ENCODE measurements around the gene MLC1. TPM values are rescaled to one million over a fixed set of nuclear protein-coding genes. Genes with fewer than 3 reads are reported as not detected.

The MLC1 gene
- polyA plus RNA-seq, 1 donor from 2014 or later: 0.08 TPM

DNA sequence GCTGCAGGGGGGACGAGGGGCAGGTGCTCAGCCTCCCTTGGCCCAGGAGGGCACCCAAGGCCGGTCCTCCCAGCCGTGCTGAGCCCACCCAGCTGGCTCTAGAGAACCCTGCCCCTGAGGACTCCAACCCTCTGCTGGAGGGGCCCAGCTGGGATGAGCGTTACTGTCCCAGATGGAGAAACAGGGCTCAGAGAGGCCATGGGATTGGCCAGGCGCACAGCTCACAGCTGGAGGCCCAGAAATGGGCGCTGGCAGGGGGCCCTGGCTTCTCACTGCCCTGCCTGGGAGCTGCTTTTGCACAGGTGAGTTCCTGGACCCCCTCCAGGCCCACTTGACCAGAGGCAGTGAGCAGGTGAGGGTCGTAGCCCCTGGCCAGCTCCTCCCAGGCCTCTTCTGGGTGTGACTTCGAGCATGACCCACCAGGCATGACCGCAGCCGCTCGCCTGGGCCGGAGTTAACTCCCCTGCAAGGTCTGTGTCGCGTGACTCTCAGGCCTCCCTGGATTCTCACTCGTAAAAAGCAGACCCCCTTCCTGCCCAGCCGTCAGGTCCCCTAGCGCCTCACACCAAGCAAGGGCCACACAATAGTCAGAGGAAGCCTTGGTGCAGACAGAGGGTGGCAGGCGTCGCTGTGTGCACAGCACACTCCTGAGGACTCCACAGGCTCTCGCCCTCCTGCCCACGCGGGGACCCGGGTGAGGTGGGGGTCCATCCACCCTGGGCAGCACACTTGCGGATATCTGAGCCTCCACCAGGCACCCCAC lies 52.9 kb downstream of the MLC1 start:
- no peak overlapping the region for H3K4me3 Mint-ChIP-seq
- H3K27me3 Mint-ChIP-seq: peaks cover 8% of the 10 kb centered on the region
- H3K27ac Mint-ChIP-seq: no peak overlapping the region
- H3K9me3 Mint-ChIP-seq: no peaks in the 10 kb centered on the region
- no peaks in the 10 kb centered on the region for H3K4me1 Mint-ChIP-seq
- no peaks in the 10 kb centered on the region for H3K36me3 Mint-ChIP-seq

GRCh38 chr22:50031189-50032091 lies 53.8 kb downstream of the MLC1 start:
- Mint-ChIP-seq H3K27ac (no peak overlapping the region), H3K4me1 (no peaks in the 10 kb centered on the region), H3K4me3 (no peak overlapping the region), H3K27me3 (peaks cover 8% of the 10 kb centered on the region), H3K36me3 (no peaks in the 10 kb centered on the region), H3K9me3 (no peaks in the 10 kb centered on the region)

DNA sequence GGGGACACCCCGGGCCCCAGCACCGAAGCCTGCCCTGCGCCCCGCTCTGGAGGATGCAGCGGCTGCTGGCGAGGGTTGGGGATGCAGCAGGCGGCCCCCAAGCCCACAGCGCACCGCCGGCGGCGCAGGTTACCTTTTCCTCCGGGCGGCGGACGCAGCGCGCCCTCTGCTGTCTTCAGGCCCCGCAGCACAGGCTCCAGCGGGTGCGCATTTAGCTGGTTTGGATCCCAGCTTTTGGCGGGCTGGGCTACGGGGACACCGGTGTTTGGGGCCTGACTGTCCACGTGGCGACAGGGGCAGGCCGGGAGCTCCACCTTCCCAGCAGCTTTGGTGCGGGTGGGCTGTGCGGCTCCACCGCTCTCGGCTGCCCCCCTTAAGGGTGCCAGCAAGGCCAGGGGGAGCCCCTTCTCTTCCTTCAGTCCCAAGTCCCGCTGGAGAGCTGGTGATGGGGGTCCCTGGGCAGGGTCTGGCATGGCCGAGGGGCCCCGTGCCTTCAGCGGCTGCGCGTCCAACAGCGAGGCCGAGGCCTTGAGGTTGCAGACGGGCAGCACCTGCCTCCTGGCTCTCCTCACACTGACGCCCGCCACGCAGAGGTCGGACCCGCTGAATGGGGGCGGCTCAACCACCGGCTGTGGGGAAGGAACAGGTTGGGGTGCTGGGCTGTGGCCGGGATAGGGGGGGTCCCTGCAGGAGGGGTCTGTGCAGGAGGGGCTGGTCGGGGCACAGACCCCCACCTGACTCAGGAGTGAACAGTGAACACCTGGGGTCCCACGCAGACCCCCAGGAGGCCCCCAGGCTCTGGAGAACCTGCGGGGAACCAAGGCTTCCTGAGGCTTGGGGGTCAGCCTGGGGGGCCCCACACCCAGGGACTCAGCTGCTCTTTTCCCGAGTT lies 54.7 kb downstream of the MLC1 start:
- peaks cover 8% of the 10 kb centered on the region for H3K27me3 Mint-ChIP-seq
- no peaks in the 10 kb centered on the region for H3K36me3 Mint-ChIP-seq
- H3K4me3 Mint-ChIP-seq: no peak overlapping the region
- no peaks in the 10 kb centered on the region for H3K4me1 Mint-ChIP-seq
- no peak overlapping the region for H3K27ac Mint-ChIP-seq
- H3K9me3 Mint-ChIP-seq: no peaks in the 10 kb centered on the region

- no peak overlapping the region for H3K27ac Mint-ChIP-seq
These were observed 57.3 kb downstream of the MLC1 start for GRCh38 chr22:50027639-50028537.

GRCh38 chr22:50025993-50026392 lies 59.2 kb downstream of the MLC1 start:
- no peak overlapping the region for H3K4me3 Mint-ChIP-seq
- peaks cover 0 to 2% (median 0%) of the 10 kb centered on the region in 3 donors for H3K4me1 Mint-ChIP-seq
- H3K9me3 Mint-ChIP-seq: peaks cover 0 to 5% (median 0%) of the 10 kb centered on the region in 3 donors
- H3K36me3 Mint-ChIP-seq: no peaks in the 10 kb centered on the region
- H3K27ac Mint-ChIP-seq: no peak overlapping the region
- peaks cover 4% of the 10 kb centered on the region for H3K27me3 Mint-ChIP-seq

More at GRCh38 chr22:50027639-50028537, 57.3 kb downstream of the MLC1 start:
- H3K4me3 Mint-ChIP-seq: peak overlapping the region in 1 of 4 donors; percentile 58
- H3K27me3 Mint-ChIP-seq: peaks cover 7% of the 10 kb centered on the region
- peaks cover 0 to 5% (median 0%) of the 10 kb centered on the region in 3 donors for H3K9me3 Mint-ChIP-seq
- H3K36me3 Mint-ChIP-seq: no peaks in the 10 kb centered on the region
- peaks cover 0 to 2% (median 0%) of the 10 kb centered on the region in 3 donors for H3K4me1 Mint-ChIP-seq

DNA sequence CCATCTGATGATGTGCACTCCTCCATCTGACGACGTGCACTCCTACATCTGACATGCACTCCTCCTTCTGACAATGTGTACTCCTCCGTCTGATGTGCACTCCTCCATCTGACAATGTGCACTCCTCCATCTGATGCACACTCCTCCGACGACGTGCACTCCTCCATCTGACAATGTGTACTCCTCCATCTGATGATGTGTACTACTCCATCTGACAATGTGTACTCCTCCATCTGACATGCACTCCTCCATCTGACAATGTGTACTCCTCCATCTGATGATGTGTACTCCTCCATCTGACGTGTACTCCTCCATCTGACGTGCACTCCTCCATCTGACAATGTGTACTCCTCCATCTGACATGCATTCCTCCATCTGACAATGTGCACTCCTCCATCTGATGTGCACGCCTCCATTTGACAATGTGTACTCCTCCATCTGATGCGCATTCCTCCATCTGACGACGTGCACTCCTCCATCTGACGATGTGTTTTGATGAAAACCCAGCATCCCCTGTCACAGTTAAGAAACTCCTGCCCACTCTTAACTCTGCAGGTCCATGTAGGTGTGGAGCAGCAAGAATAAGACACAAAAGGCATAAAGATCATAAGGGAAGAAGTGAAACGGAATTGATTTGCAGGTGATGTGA lies 62.9 kb downstream of the MLC1 start:
- Mint-ChIP-seq H3K36me3 (no peaks in the 10 kb centered on the region), H3K27ac (no peak overlapping the region), H3K9me3 (peaks cover 0 to 8% (median 0%) of the 10 kb centered on the region in 3 donors), H3K4me3 (no peak overlapping the region), H3K4me1 (peaks cover 7 to 18% (median 12%) of the 10 kb centered on the region in 3 donors), H3K27me3 (peaks cover 5% of the 10 kb centered on the region)

DNA sequence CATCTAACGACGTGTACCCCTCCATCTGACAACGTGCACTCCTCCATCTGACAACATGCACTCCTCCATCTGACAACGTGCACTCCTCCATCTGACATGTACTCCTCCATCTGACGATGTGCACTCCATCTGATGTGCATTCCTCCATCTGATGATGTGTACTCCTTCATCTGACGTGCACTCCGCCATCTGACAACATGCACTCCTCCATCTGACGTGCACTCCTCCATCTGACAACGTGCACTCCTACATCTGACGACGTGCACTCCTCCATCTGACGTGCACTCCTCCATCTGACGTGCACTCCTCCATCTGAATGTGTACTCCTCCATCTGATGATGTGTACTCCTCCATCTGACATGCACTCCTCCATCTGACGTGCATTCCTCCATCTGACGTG lies 64.6 kb downstream of the MLC1 start:
- no peak overlapping the region for H3K27ac Mint-ChIP-seq
- H3K36me3 Mint-ChIP-seq: no peaks in the 10 kb centered on the region
- peaks cover 11 to 23% (median 12%) of the 10 kb centered on the region in 3 donors for H3K4me1 Mint-ChIP-seq
- H3K4me3 Mint-ChIP-seq: no peak overlapping the region
- H3K9me3 Mint-ChIP-seq: peaks cover 0 to 8% (median 0%) of the 10 kb centered on the region in 3 donors
- peaks cover 6% of the 10 kb centered on the region for H3K27me3 Mint-ChIP-seq

DNA sequence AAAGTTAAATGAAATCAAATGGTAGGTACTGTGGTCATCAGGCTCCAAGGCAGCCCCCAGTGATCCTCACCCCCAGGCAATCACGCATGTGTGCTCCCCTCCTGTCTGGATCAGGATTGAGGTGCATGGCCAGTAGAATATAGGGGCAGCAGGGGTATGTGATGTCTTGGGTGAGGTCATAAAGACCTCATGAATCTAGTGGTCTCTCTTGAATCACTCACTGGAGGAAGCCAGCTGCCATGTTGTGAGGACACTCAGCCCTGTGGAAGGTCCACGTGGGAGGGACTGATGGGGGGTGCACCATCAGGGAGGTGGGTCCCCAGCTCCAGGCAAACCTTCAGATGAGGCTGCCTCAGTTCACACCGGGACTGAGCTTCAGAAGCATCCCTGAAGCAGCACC lies 65.9 kb downstream of the MLC1 start:
- Mint-ChIP-seq H3K36me3 (no peaks in the 10 kb centered on the region), H3K4me3 (no peak overlapping the region), H3K9me3 (peaks cover 0 to 4% (median 0%) of the 10 kb centered on the region in 3 donors), H3K4me1 (peaks cover 11 to 22% (median 12%) of the 10 kb centered on the region in 3 donors), H3K27ac (peak overlapping the region in 1 of 3 donors; percentile 2), H3K27me3 (peaks cover 4% of the 10 kb centered on the region)

GRCh38 chr22:50018608-50019285 lies 66.5 kb downstream of the MLC1 start:
- Mint-ChIP-seq H3K27ac (peak overlapping the region in 1 of 3 donors; percentile 2), H3K9me3 (peaks cover 0 to 3% (median 0%) of the 10 kb centered on the region in 3 donors), H3K36me3 (no peaks in the 10 kb centered on the region), H3K27me3 (peaks cover 6% of the 10 kb centered on the region), H3K4me1 (peaks cover 11 to 22% (median 12%) of the 10 kb centered on the region in 3 donors), H3K4me3 (peak overlapping the region in 3 of 4 donors; percentile 0 to 14 (median 12))

DNA sequence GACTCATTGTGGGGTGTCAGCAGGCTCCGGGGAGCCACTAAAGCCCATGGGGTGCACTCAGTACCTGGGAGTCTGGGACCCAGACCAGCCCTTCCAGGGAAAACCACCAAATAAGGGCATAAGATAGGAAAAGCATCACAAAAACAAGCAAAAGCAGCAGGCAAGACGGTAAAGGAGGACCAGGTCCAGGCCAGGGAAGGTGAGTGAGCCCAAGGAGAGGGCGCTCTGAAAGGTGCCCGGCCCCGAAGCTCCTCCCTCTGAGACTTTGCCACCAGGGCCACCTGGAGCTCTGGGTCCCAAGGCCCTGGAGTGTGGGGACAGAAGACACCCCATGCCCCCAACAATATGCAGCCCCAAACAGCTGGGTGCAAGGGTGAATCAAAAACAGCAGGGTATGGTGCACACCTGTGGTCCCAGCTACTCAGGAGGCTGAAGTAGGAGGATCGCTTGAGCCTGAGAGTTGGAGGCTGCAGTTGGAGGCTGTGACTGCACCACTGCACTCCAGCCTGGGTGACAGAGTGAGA lies 67.5 kb downstream of the MLC1 start:
- H3K27ac Mint-ChIP-seq: peak overlapping the region in 1 of 3 donors; percentile 40
- peaks cover 11 to 24% (median 12%) of the 10 kb centered on the region in 3 donors for H3K4me1 Mint-ChIP-seq
- H3K4me3 Mint-ChIP-seq: peak overlapping the region in 1 of 4 donors; percentile 83
- H3K36me3 Mint-ChIP-seq: no peaks in the 10 kb centered on the region
- H3K27me3 Mint-ChIP-seq: peaks cover 9% of the 10 kb centered on the region
- H3K9me3 Mint-ChIP-seq: peaks cover 0 to 3% (median 0%) of the 10 kb centered on the region in 3 donors

DNA sequence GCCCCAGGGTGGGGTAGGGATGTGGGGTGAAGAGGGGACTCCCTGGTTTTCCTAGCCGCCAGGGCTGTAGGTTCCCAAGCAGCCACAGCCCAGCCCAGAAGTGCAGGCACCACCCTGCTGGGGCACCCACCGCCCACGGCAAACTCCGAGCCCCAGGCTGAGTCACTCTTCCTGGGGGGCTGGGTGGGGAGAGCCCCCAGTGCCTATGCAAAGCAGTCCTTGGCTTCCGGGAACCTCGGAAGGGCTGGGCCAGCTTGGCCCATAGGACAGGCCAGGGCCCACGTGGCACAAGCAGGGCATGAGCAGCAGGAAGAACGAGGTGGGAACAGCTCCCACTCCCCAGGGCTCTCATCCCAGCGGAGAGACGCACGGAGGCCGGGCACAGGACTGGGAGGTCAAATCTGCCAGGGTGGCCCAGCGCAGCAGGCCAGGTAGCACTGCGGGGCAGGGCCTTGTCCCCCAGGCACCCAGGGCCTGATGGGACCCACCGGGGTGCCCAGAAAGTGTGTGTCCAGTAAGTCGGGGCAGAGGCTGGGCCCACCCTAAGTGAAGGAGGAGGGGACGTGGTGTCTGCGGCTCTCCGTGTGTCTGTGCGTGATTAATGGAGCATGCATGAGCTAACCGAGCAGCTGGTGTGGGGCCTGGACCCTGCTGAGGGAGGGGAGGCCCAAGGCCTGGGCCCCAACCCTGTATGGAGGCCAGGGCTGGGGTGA lies 68.1 kb downstream of the MLC1 start:
- H3K27ac Mint-ChIP-seq: peak overlapping the region in 1 of 3 donors; percentile 40
- peaks cover 11 to 26% (median 12%) of the 10 kb centered on the region in 3 donors for H3K4me1 Mint-ChIP-seq

More for the DNA sequence above, 68.1 kb downstream of the MLC1 start:
- Mint-ChIP-seq H3K4me3 (peak overlapping the region in 3 of 4 donors; percentile 12 to 83 (median 33)), H3K27me3 (peaks cover 9% of the 10 kb centered on the region), H3K9me3 (peaks cover 0 to 3% (median 0%) of the 10 kb centered on the region in 3 donors), H3K36me3 (no peaks in the 10 kb centered on the region)
